Bronchial epithelial cell (primary cell): Measurements from ENCODE around the gene ITPR3. TPM values are rescaled to one million over a fixed set of nuclear protein-coding genes. Genes with fewer than 3 reads are reported as not detected.

Source experiments
- DNase-seq: peaks from one replicate; pipeline ENCODE4 v3.0.0-alpha.2; 2010; ENCODE audit warnings: low read depth
- FAIRE-seq: peaks from 2 replicates; lab custom pipeline; 2011; peaks lifted over from hg19 to GRCh38; lab: Jason Lieb, UNC
- H3K27me3 ChIP-seq: 2 replicates; pipeline ENCODE4 v1.5.1; 2011; ENCODE audit warnings: low read length; ENCODE audit not compliant: control insufficient read depth, insufficient read depth
- H3K36me3 ChIP-seq: 2 replicates; pipeline ENCODE4 v1.5.1; 2011; ENCODE audit warnings: low read length; ENCODE audit not compliant: control insufficient read depth, insufficient read depth
- H3K4me3 ChIP-seq: 2 replicates; pipeline ENCODE4 v1.5.1; 2011; ENCODE audit warnings: mild to moderate bottlenecking, low read depth, low read length, control low read depth
- total RNA-seq: library from RNA; depleted of rRNA; stranded (reverse); fragments of >200 nt; gene quantifications from 2 replicates; pipeline ENCODE4 v1.2.1, GENCODE V29; 2014
- TF ChIP-seq, protein P1 (sequence below): IDR thresholded peaks from 2 replicates; pipeline ENCODE4 v1.5.1; 2011; ENCODE audit warnings: mild to moderate bottlenecking, moderate library complexity, low read length, control low read depth, inconsistent platforms; ENCODE audit not compliant: insufficient read depth, severe bottlenecking

Gene ITPR3
- 66.6 and 95.6 TPM in 2 replicates for total RNA-seq

DNA sequence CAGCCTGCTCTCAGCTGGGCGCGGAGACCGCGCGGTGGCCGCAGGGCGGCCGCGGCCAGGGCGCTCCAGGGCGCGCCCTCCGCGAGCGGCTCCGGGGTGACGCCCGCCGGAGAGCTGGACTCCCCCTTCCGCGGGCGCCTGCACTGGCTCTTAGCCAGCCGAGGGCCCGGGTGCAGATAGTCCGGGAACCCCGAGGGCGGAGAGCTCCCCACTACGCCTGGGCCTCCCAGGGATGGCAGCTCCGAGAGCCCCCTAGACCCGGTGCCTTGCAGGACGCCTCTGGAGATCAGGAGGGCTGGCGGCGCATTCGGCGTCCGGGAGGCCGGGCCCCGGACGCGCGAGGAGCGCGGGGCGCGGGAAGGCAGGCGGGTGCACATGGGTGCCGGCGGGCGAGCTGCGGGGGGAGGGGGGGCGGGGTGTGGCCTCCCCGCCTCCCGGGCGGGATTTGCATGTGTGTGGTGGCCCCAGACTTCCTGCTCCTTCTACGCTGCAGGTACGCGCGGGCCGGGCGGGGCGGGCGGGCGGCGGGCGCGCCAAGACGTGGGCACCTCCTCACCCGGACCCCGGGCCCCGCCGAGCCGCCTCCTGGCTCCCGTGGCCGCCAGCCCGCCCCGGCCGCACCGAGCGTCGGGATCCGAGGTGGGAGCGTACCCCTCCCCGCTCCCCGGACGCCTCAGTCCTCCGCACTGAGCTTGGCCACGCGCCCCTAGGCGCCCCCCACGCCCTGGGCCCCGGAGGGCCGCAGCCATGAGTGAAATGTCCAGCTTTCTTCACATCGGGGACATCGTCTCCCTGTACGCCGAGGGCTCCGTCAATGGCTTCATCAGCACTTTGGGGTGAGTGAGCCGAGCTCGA is at the start of gene ITPR3:
Gene ITPR3 (plus strand): TSS at position 467 of the 855 bp plus-strand sequence. CDS start 281 bp downstream, at position 748.
- Histone ChIP-seq H3K4me3 (peak within 1 kb of the TSS; percentile 89), H3K27me3 (no peaks in the 10 kb centered on the region), H3K36me3 (peaks cover 2% of the 10 kb centered on the region)
- TF ChIP-seq, protein P1, sequence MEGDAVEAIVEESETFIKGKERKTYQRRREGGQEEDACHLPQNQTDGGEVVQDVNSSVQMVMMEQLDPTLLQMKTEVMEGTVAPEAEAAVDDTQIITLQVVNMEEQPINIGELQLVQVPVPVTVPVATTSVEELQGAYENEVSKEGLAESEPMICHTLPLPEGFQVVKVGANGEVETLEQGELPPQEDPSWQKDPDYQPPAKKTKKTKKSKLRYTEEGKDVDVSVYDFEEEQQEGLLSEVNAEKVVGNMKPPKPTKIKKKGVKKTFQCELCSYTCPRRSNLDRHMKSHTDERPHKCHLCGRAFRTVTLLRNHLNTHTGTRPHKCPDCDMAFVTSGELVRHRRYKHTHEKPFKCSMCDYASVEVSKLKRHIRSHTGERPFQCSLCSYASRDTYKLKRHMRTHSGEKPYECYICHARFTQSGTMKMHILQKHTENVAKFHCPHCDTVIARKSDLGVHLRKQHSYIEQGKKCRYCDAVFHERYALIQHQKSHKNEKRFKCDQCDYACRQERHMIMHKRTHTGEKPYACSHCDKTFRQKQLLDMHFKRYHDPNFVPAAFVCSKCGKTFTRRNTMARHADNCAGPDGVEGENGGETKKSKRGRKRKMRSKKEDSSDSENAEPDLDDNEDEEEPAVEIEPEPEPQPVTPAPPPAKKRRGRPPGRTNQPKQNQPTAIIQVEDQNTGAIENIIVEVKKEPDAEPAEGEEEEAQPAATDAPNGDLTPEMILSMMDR = no peak
- no peak for FAIRE-seq
- DNase-seq = peak; percentile 60

DNA sequence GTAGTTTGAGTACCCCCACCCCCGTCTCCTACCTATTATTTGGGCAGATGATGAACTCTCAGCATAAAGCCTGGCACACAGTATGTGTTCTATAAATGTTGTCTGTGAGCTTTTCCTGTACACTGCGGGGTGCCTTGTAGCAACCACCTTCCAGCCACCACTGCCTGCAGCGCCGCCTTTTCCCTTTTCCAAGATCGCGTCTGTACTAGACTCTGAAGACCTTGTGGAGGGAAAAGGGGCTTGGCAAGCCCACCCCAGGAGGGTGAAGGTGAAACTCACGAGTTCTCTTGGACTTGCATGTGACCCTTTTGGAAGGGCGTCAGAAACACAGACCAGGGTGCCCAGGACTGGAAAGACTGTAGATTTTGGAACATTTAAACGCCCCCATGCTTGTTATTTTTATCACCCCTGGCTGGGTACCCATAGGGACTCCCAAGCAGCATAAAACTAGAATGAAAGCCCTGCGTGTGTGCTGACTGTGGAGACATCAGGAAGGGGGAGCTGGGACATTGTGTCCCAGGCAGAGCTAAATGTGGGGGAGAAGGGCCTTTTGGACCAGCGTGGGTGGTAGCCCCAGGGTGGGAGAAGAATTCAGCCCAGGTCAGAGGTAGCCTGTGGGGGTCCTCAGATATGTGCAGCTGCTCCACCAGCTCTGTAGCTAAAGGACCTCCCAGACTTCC is 49.3 kb upstream of the ITPR3 start:
- DNase-seq (no peak), FAIRE-seq (no peak)
- H3K27me3 ChIP-seq = no peaks in the 10 kb centered on the region
- peak overlapping the region; percentile 64 for H3K4me3 ChIP-seq
- peaks cover 23% of the 10 kb centered on the region for H3K36me3 ChIP-seq
- TF ChIP-seq, protein P1 = no peak

DNA sequence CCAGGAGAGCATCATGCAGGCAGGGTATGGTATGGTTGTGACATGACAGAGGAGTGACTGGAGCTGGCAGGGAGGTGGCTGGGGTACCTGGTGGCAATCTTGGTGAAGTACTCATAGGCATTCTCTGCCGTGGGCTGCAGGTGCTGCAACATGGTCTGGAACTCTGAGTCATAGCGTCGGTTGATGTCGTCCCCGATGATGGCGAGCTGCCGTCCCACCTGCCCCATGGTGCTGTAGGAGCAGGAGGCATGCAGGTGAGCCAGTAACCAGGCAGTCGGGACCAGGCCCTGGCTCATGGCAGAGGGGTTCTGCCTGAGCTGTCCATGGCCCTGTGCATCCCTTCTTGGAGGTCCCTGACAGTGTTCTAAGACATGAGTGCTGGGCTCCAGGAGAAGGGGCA is 45.9 kb upstream of the ITPR3 start:
- H3K36me3 ChIP-seq = peaks cover 28% of the 10 kb centered on the region
- TF ChIP-seq, protein P1 = no peak
- H3K4me3 ChIP-seq = no peak overlapping the region
- FAIRE-seq (no peak), DNase-seq (no peak)
- H3K27me3 ChIP-seq = no peaks in the 10 kb centered on the region

DNA sequence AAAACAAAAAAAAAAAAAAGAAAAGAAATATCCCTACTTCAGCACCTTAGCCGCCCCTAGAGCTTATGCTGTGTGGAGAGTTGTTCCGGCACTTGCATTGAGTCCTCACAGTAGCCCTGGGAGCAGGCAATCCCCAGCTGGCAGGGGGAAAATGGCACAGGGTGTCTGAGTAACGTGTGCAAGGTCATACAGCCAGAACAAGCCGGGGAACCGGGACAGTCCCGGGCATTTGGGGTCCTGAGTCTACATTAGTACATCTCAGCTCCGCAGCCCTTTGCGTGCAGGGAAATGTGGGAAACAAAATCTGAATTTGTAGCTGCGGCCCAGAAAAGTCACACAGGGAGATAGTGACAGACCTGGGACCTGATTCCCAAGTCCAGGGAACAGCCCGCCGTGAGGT is 44.5 kb upstream of the ITPR3 start:
- no peaks in the 10 kb centered on the region for H3K27me3 ChIP-seq
- H3K4me3 ChIP-seq = no peak overlapping the region
- FAIRE-seq = no peak
- H3K36me3 ChIP-seq = peaks cover 28% of the 10 kb centered on the region
- no peak for DNase-seq
- TF ChIP-seq, protein P1 = no peak

DNA sequence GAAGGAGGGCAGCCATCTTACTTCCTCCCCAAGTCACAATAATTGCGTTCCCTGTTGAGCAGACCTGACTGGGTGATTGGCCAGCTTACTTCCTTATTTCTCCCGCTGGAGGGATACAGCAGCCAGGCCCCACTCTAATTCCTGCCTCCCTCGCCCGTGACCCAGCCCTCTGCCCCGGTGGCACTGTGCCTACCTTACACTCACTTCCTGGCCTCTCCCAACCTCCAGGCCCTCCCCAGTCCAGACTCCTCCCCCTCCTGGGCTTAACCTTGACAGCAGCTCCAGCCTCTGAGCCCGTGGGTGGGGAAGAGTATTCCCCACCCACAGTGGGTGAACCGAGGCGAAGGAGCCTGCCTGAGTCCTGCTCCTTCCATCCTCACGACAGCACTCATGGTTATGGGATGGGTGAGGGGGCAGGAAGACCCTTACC is 44.0 kb upstream of the ITPR3 start:
- peak; percentile 80 for DNase-seq
- peaks cover 28% of the 10 kb centered on the region for H3K36me3 ChIP-seq

More for the DNA sequence above, 44.0 kb upstream of the ITPR3 start:
- no peaks in the 10 kb centered on the region for H3K27me3 ChIP-seq
- H3K4me3 ChIP-seq = no peak overlapping the region
- FAIRE-seq = no peak
- TF ChIP-seq, protein P1 = no peak
